ENCODE measurements around the gene ARCN1.

Gene ARCN1

GRCh38 chr11:118634431-118635236 is 62.4 kb downstream of the ARCN1 start:
- TF ChIP-seq CTCF (IDR thresholded peaks at IDR 0.05; ENCODE audit: low read depth, low read length) = no peak
- H3K4me3 ChIP-seq (ENCODE audit: low read depth, low read length) = no peak overlapping the region

- no peak for TF ChIP-seq CTCF (IDR thresholded peaks at IDR 0.05; ENCODE audit: low read depth, low read length)
- no peak overlapping the region for H3K4me3 ChIP-seq (ENCODE audit: low read depth, low read length)
Measured at GRCh38 chr11:118635237-118635591, 63.0 kb downstream of the ARCN1 start.

GRCh38 chr11:118635642-118636041 is 63.4 kb downstream of the ARCN1 start:
- H3K4me3 ChIP-seq (ENCODE audit: low read depth, low read length) = no peak overlapping the region
- TF ChIP-seq CTCF (IDR thresholded peaks at IDR 0.05; ENCODE audit: low read depth, low read length) = no peak

- H3K4me3 ChIP-seq (ENCODE audit: low read depth, low read length) = no peak overlapping the region
- no peak for TF ChIP-seq CTCF (IDR thresholded peaks at IDR 0.05; ENCODE audit: low read depth, low read length)
Measured at GRCh38 chr11:118636569-118637290, 64.5 kb downstream of the ARCN1 start.

- no peak for TF ChIP-seq CTCF (IDR thresholded peaks at IDR 0.05; ENCODE audit: low read depth, low read length)
- H3K4me3 ChIP-seq (ENCODE audit: low read depth, low read length) = no peak overlapping the region
Measured at GRCh38 chr11:118638726-118639125, 66.5 kb downstream of the ARCN1 start.

- no peak for TF ChIP-seq CTCF (IDR thresholded peaks at IDR 0.05; ENCODE audit: low read depth, low read length)
- no peak overlapping the region for H3K4me3 ChIP-seq (ENCODE audit: low read depth, low read length)
Measured at GRCh38 chr11:118639899-118640298, 67.7 kb downstream of the ARCN1 start.

Measured in WI38 (cell line).